HT1080 (cell line): ENCODE measurements around the gene SRCAP. TPM values are rescaled to one million over a fixed set of nuclear protein-coding genes. Genes with fewer than 3 reads are reported as not detected.

Experiments
- DNase-seq: peaks from one replicate; pipeline ENCODE4 v3.0.0-alpha.2; 2015; ENCODE audit warnings: low read depth
- total RNA-seq: library from RNA; depleted of rRNA; stranded (reverse); fragments of >200 nt; shearing (Covaris generic); gene quantifications from 2 replicates; pipeline ENCODE4 v1.2.3, GENCODE V29; 2014

The SRCAP gene
- total RNA-seq, 1 experiment from 2014 or later: 22.9 TPM

DNA sequence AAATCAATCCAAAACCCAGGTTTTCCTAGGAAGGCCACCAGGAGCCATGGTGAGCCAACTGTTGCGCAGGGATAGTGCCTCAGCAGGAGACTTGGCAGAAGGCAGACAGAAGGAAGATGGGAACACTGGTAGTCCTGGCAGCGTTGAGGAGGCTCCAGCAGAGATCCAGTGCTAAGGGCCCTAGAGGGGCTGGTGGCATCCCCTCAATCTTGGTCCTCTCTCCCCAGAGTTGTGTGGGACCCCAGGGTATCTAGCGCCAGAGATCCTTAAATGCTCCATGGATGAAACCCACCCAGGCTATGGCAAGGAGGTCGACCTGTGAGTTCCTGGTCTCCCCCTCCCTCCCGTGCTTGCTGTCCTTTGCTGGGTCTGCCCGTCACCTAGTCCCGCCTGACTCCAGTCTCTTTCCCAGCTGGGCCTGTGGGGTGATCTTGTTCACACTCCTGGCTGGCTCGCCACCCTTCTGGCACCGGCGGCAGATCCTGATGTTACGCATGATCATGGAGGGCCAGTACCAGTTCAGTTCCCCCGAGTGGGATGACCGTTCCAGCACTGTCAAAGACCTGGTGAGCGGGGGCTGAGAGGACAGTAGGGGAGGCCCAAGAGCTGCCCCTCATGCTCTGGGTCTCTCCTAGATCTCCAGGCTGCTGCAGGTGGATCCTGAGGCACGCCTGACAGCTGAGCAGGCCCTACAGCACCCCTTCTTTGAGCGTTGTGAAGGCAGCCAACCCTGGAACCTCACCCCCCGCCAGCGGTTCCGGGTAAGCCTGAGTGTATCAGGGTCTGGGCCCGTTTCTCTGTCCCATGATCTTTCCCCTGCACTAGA, 57.2 kb downstream of the SRCAP start:
- no peak for DNase-seq

GRCh38 chr16:30756781-30757100, 57.8 kb downstream of the SRCAP start:
- DNase-seq: no peak

DNA sequence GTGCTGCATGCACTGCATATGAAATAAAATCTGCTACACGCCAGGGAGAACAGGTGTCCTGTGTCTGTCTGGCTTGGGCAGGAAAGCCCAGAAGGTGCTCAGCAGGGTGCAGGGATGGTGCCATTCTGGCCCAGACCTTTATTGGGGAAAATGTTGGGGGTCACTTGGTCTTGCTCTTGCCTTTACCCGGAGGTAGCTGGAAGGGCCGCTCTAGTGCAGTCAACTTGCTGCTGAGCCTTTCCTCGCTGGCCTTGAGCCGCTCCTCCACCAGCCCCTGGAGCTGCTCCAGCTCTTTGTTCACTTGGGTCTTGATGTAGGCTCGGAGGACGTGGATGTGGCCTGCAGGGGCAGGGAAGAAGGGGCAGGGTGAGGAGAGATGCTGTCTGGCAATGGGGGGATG, 58.3 kb downstream of the SRCAP start:
- DNase-seq: no peak

DNA sequence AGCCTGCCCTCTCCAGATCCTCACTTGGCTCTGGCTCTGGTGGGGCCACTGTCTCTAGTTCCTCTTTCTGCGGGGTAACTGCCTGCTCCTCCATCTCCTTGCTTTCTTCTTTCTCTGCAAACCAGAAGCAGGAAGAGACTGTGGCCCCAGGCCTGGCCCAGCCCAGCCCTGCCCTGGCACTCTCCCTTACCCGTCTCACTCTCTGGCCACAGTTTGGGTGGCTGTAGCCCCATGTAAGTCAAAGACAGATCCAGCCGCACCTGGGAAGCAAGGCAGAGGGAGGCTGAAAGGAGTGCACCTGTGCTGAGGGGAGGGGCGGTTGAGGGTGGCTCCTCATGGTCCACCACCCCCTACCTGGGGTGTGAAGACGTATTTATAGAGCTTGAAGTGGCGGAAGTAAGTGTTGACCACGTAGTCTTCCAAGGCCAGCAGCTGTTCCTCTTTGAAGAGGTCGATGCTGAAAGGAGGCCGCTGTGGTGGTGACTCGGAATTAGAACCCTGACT, 60.1 kb downstream of the SRCAP start:
- no peak for DNase-seq

- DNase-seq: no peak
Measured at GRCh38 chr16:30760001-30760559, 61.1 kb downstream of the SRCAP start.

- DNase-seq: no peak
Measured at GRCh38 chr16:30760577-30761426, 61.8 kb downstream of the SRCAP start.

GRCh38 chr16:30761427-30761927, 62.5 kb downstream of the SRCAP start:
- peak; percentile 41 for DNase-seq

DNA sequence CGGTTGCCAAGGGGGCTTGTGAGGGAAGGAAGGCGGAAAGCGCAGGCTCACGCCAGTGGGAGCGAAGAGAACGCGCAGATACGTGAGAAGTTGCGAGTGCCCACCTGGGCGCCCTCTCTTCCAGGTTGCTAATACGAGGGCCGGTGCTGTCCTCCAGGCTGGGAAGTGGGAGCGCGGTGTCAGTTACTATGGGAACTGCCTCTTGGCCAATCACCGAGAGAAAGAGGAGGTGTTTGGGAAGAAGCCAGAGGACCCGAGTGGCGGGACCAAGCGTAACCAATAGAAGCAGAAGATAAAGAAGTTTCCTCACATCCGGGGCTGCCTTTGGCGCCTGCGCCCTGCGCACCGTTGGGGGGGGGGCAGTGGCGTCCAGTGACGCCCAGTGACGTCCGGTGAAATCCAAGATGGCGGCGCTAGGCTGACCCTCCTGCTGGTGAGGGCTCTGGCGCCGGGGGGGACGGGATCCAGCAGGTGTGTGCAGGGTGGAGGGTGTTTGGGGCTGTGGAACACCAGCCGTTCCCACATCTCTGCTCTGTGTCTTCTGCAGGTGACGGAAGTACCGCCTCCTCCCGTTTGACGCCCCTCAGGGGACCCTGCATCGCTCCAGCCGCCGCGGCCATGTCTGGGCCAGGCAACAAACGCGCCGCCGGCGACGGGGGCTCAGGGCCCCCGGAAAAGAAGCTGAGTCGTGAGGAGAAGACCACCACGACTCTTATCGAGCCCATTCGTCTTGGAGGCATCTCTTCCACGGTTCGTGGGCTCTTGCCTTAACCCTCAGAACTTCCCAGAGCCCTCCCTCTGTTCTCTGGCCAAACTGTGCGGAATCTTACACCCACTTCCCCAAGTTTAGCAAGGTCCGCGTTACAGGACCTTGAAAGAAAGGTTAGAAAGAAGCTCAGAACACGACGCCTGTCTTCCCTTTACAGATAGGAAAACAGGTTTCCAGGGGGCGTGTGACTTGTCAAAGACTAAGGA, 63.2 kb downstream of the SRCAP start, which contains the start of the genes CFAP119 and RNF40:
Gene CFAP119, minus strand, starts transcription at position 135 of the 975 bp plus-strand sequence. CDS start 314 bp downstream, outside the sequence.
Gene RNF40, plus strand, starts transcription at position 395 of the 975 bp plus-strand sequence. Its CDS starts 224 bp downstream, at position 619.
- peak; percentile 99 for DNase-seq

DNA sequence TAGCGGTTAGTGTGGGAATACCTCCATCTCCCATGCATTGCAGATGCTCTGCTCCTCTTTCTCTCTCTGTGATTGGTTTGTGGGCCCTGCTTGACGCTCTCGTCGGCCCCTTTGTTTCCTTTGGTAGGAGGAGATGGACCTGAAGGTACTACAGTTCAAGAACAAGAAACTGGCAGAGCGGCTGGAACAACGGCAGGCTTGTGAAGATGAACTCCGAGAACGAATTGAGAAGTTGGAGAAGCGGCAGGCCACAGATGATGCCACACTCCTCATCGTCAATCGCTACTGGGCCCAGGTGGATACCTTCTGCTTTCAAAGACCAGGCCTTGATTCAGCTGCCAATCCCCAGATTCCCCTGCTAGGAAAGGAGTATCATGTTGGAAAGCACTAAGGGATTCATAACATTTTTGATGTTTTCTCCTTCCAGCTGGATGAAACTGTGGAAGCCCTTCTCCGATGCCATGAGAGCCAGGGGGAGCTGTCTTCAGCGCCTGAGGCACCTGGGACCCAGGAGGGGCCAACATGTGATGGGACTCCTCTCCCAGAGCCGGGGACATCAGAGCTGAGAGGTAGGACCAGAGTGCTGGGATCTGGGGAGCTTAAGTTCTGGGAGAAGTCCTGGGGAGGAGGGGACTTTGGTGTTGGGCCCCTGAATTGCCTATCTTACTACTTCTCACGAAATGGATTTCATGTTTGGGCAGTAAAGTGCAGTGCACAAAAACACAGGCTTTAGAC, 64.2 kb downstream of the SRCAP start:
- DNase-seq: no peak

DNA sequence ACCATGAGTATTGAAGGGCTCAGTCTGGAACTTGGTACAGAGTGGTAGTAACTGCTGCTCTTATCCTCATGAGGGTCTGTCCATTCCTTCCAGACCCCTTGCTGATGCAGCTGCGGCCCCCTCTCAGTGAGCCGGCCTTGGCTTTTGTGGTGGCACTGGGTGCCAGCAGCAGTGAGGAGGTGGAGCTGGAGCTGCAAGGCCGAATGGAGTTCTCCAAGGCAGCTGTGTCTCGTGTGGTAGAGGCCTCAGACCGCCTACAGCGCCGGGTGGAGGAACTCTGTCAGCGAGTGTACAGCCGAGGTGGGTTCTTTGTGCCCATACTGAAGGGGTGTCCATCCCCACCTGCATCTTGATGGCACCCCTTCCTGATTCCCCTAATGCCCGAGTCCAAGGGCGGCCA, 65.1 kb downstream of the SRCAP start:
- DNase-seq: no peak

- no peak for DNase-seq
Measured at GRCh38 chr16:30764816-30765465, 66.0 kb downstream of the SRCAP start.

DNA sequence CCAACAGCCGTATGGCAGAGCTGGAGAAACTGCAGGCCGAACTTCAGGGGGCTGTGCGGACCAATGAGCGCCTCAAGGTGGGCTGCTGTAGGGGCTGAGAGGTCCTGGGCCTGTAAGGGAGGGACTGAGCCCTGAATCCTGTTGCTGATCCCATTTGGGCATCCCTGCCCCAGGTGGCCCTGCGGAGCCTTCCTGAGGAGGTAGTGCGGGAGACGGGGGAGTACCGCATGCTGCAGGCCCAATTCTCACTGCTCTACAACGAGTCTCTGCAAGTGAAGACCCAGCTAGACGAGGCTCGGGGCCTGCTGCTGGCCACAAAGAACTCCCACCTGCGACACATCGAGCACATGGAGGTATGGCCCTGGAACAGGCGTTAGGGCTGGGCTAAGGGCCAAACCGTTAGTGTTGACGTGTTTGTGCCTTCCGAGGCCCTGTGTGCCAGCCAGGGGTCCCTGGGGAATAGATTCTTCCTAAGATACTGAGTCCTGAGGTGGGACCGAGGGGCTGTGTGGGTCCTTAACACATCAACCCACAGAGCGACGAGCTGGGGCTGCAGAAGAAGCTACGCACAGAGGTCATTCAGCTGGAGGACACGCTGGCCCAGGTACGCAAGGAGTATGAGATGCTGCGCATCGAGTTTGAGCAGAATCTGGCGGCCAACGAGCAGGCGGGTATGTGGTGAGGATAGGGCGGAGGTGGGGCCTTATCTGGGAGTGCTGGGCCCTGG, 67.4 kb downstream of the SRCAP start:
- no peak for DNase-seq

DNA sequence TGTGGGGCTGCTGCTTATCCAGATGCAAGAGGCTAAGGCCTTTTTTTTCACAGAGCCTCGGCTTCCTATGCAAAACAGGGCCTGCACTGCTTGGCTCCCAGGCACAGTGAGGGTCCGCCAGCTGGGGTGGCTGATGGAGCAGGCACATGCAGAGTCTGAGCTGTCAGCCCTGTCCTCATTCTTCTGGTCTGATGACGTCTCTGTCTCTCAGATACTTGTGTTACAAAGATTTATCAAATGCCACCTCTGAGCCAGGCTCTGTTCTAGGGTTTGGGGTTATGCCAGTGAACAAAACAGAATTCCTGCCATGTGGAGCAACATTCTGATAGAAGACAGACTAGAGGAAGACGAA, 67.9 kb downstream of the SRCAP start:
- no peak for DNase-seq

DNA sequence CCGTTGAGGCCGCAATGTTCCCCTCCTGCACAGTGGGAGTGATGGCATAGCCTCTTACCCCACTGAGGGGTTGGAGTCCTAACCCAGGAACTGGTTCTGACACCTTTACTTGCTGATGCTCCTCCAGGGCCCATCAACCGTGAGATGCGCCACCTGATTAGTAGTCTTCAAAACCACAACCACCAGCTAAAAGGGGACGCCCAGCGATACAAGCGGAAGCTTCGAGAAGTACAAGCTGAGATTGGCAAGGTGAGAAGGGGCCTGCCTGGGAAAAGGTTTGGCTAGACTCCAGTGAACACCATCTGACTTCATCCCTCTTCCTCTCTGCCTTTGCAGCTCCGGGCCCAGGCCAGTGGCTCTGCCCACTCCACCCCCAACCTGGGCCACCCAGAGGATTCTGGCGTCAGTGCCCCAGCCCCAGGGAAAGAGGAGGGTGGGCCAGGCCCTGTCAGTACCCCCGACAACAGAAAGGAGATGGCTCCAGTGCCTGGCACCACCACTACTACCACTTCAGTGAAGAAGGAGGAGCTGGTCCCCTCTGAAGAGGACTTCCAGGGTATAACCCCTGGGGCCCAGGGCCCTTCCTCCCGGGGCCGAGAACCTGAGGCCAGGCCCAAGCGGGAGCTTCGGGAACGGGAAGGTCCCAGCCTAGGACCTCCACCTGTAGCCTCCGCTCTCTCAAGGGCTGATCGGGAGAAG, 68.9 kb downstream of the SRCAP start:
- no peak for DNase-seq

DNA sequence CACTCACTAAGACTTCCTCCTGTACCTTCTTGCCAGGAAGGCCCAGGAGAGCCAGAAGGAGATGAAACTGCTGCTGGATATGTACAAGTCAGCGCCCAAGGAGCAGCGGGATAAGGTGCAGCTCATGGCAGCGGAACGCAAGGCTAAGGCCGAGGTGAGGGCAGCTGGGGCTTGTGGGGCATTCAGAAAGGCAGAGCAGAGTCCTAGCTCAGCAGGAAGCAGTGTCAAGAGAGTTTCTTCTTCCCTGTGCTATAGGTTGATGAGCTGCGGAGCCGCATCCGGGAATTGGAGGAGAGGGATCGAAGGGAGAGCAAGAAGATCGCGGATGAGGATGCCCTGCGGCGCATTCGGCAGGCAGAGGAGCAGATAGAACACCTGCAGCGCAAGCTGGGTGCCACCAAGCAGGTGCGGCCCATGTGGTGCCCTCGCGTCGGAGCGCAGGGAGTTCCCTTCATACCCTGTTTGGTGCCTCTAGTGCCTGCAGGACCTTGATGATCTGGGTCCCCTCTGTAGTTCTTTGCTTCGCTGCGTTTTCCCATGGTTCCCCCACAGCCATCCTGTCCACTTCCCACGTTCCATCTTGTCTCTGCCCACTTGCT, 69.7 kb downstream of the SRCAP start:
- DNase-seq: no peak

- DNase-seq: no peak
Measured at GRCh38 chr16:30769379-30770089, 70.6 kb downstream of the SRCAP start.

DNA sequence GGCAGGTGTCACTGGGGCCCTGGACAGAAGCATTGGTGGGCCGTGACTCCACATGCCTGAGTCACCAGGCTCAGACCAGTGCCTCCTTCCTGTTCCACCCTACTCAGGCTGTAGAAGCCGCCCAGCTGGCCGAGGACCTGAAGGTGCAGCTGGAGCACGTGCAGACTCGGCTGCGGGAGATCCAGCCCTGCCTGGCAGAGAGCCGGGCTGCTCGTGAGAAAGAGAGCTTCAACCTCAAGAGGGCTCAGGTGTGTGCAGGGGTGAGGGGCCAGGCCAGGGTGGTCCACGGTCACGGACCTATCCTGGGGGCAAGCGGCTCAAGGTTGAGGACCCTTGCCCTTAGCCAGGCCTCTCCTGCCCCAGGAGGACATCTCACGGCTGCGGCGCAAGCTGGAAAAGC, 72.8 kb downstream of the SRCAP start:
- peak; percentile 59 for DNase-seq
